ENCODE results near the gene LIPG.

GRCh38 chr18:49591271-49591670 lies 29.4 kb downstream of the LIPG start:
- TF ChIP-seq CTCF (IDR thresholded peaks at IDR 0.05) (no peak), POLR2A (IDR thresholded peaks at IDR 0.05) (no peak)
